Activated CD8-positive, alpha-beta T cell treated with anti-CD3 and anti-CD28 coated beads for 36 hours (primary cell): ENCODE results near the gene TRAK2. TPM values are rescaled to one million over a fixed set of nuclear protein-coding genes. Genes with fewer than 3 reads are reported as not detected.

Experiments used
- ATAC-seq: fragments of 200-7000 bp; cut with Tn5 transposase; one replicate; pipeline ENCODE4 v1.10.0; 2021; ENCODE audit warnings: mild to moderate bottlenecking, moderate library complexity
- CTCF ChIA-PET: fragments of 350-600 bp; sonication (Branson Sonifier 250); formaldehyde crosslinking; loops from one replicate; lab custom pipeline; 2021; ENCODE audit warnings: antibody characterized with exemption; lab: Charles Lee
- POLR2A ChIA-PET: fragments of 350-600 bp; sonication (Branson Sonifier 250); formaldehyde crosslinking; loops from one replicate; lab custom pipeline; 2021; ENCODE audit warnings: antibody characterized with exemption; lab: Charles Lee
- DNase-seq: peaks from one replicate; pipeline ENCODE4 v3.0.0-alpha.2; 2020
- H3K27ac Mint-ChIP-seq: one replicate; pipeline ENCODE4 v1.8.0; 2021; ENCODE audit warnings: mild to moderate bottlenecking, mixed read lengths
- H3K27me3 Mint-ChIP-seq: one replicate; pipeline ENCODE4 v1.8.0; 2021; ENCODE audit warnings: mixed read lengths
- H3K36me3 Mint-ChIP-seq: one replicate; pipeline ENCODE4 v1.8.0; 2021; ENCODE audit warnings: low read depth, mixed read lengths
- H3K4me1 Mint-ChIP-seq: one replicate; pipeline ENCODE4 v1.8.0; 2021; ENCODE audit warnings: low read depth, mixed read lengths
- H3K4me3 Mint-ChIP-seq: one replicate; pipeline ENCODE4 v1.8.0; 2021; ENCODE audit warnings: mild to moderate bottlenecking, moderate library complexity, mixed read lengths
- H3K9me3 Mint-ChIP-seq: one replicate; pipeline ENCODE4 v1.8.0; 2021; ENCODE audit warnings: mixed read lengths
- intact Hi-C: fragments of 100-400 bp; cut with micrococcal nuclease; formaldehyde crosslinking; loops from one replicate; pipeline ENCODE4 v1.10.0; 2022
- total RNA-seq, 2 experiments: library from RNA; stranded (reverse); gene quantifications; one replicate each; pipeline ENCODE4 v1.2.3, GENCODE V29; 2021
- TF ChIP-seq, protein P1 (sequence below): fragments of 200-600 bp; IDR thresholded peaks from one replicate; pipeline ENCODE4 v1.8.0; 2022; ENCODE audit warnings: antibody characterized with exemption, mild to moderate bottlenecking

TRAK2 gene
- total RNA-seq, 2 experiments from 2014 or later, result 19.8 to 22.8 TPM

DNA sequence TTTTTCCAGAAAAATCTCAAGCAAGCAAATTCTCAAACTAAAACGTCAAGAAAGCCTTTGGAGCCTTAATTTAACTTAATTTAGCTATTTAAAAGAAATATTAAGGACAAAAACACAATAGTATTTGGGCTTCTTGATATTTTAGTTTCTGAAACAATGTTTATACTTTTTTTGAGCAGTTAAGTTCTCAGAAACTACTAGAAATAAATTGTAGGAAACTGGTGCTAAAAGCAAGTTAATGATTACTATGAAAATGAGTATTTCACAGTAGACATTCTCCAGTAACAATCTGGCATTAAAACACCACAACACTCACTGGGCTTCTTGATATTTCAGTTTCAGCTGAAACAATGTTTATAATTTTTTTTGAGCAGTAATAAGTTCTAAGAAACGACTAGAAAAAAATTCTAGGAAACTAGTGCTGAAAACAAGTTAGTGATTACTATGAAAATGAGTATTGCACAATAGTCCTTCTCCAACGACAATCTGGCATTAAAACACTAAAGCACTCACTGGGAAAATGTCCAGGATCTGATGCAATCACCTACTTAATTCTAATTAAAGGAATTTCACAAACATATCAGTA lies 45.1 kb downstream of the TRAK2 start:
- DNase-seq (no peak), ATAC-seq (peak; percentile 64)
- Mint-ChIP-seq H3K27ac (peak overlapping the region; percentile 69), H3K4me3 (no peak overlapping the region), H3K27me3 (no peaks in the 10 kb centered on the region), H3K9me3 (no peaks in the 10 kb centered on the region), H3K4me1 (peaks cover 48% of the 10 kb centered on the region), H3K36me3 (peaks cover 13% of the 10 kb centered on the region)
- intact Hi-C loops, result no loop called here
- CTCF ChIA-PET, result interaction anchor here (0.6 to 2.1 kb wide), 2 partner anchors 8 to 42 kb away, joined by 3 to 9 read pairs; no protein-coding TSS in a partner anchor
- POLR2A ChIA-PET, result interaction anchor here (1.3 kb wide), 1 partner anchor 10 kb away, joined by 3 read pairs; no protein-coding TSS in a partner anchor
- TF ChIP-seq, protein P1, sequence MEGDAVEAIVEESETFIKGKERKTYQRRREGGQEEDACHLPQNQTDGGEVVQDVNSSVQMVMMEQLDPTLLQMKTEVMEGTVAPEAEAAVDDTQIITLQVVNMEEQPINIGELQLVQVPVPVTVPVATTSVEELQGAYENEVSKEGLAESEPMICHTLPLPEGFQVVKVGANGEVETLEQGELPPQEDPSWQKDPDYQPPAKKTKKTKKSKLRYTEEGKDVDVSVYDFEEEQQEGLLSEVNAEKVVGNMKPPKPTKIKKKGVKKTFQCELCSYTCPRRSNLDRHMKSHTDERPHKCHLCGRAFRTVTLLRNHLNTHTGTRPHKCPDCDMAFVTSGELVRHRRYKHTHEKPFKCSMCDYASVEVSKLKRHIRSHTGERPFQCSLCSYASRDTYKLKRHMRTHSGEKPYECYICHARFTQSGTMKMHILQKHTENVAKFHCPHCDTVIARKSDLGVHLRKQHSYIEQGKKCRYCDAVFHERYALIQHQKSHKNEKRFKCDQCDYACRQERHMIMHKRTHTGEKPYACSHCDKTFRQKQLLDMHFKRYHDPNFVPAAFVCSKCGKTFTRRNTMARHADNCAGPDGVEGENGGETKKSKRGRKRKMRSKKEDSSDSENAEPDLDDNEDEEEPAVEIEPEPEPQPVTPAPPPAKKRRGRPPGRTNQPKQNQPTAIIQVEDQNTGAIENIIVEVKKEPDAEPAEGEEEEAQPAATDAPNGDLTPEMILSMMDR, result no peak

DNA sequence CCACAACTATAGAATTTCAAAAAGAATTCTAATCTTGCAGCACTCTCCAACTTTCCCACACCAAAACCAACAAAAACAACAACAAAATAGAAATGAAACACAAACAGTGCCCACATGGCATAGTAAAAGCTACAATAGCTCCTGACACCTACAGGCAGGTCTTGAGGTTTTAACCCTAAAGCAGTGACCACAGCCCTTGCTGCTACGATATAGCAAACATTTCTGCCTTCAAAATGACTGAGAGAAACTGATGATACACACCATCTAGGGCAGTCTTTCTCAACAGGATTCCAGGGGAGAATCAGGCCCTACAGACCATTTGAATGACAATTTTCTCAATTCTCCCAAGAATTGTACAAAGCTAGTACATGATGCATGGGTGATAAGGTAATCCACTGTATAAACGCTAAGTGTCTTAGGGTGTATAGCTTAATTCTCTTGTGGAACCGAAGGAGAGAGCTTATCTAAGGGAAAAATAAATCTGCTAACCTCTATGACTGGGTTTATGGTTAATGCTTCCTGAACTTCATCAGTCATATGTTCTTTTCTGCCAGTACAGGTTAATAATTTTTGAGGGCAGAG lies 46.5 kb downstream of the TRAK2 start:
- DNase-seq, result peak; percentile 38
- peak; percentile 67 for ATAC-seq
- no peaks in the 10 kb centered on the region for H3K27me3 Mint-ChIP-seq
- peaks cover 50% of the 10 kb centered on the region for H3K4me1 Mint-ChIP-seq
- H3K36me3 Mint-ChIP-seq, result peaks cover 14% of the 10 kb centered on the region
- no peaks in the 10 kb centered on the region for H3K9me3 Mint-ChIP-seq
- no peak overlapping the region for H3K4me3 Mint-ChIP-seq
- TF ChIP-seq, protein P1, result no peak
- peak overlapping the region; percentile 28 for H3K27ac Mint-ChIP-seq
- intact Hi-C loops, result no loop called here
- POLR2A ChIA-PET, result no interaction called here
- CTCF ChIA-PET, result interaction anchor here (1.5 to 2.1 kb wide), 3 partner anchors 9 to 47 kb away, joined by 3 to 9 read pairs (median 5); partner anchors contain the start of genes STRADB and TRAK2

DNA sequence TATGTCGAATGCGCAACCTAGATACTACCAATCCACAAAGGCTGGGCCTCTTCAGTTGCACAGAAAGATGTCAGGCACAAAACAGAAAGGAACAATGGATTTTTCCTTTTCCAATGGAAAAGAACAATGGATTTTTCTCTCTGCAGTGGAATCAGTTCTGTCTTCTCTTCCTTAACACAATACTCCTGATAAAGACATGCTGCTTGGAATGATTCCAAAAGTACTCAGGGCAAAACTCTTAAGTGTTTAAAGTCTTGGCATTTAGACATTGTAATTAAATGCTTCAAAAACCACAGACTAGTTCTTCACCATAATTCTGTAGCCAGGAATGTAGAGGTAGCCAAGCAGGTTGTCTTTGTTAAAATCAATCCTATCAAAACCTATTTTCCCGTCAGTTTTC lies 47.4 kb downstream of the TRAK2 start:
- Mint-ChIP-seq H3K27me3 (no peaks in the 10 kb centered on the region), H3K36me3 (peaks cover 16% of the 10 kb centered on the region), H3K4me3 (no peak overlapping the region), H3K27ac (no peak overlapping the region), H3K9me3 (no peaks in the 10 kb centered on the region), H3K4me1 (peaks cover 48% of the 10 kb centered on the region)
- CTCF ChIA-PET, result interaction anchor here (1.5 to 1.6 kb wide), 2 partner anchors 10 to 48 kb away, joined by 3 to 5 read pairs; partner anchors contain the start of genes STRADB and TRAK2
- DNase-seq (no peak), ATAC-seq (no peak)
- POLR2A ChIA-PET, result no interaction called here
- intact Hi-C loops, result no loop called here
- TF ChIP-seq, protein P1, result no peak

DNA sequence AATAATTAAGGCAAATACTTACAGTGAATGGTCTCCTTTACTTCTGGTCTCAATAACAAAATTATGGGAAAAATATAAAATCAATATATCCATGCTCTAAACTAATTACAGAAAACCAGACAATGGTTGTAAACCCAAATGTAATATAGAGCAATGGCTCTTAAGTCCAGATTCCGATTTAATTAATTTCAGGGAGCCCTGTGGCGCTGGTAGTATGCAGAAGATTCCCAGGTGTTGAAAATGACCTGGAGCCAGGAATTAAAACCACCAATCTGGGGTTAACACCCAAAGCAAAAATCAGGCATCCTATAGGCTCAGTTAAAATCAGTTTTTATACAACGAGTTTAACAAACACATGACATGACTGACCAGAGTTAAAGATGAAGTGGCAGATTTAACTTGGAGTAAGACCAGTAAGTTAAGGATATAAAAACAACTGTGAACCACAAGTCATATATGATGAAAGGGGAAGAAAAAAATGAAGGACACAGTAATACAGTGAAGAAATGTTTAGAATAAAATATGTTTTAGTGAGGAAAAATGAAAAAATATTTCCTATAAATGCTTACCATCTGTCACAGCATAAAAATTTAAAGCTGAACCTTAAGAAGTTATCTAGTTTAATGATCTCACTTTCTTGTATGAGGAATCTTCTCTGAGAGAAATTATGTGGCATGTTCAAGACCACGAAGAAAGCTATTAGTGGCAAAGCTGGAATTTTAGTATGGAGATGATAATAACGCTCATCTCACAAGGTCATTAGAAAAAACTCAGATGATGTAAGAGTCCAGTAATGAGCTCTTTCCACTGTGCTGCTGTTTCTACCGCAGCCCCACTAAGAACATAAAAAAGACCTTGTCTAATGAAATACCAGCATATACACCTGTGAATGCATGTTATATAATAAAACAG lies 48.4 kb downstream of the TRAK2 start:
- no peaks in the 10 kb centered on the region for H3K27me3 Mint-ChIP-seq
- intact Hi-C loops, result no loop called here
- no peak for ATAC-seq
- ChIA-PET POLR2A (no interaction called here), CTCF (interaction anchor here (0.8 to 1.4 kb wide), 3 partner anchors 12 to 170 kb away, joined by 3 read pairs; no protein-coding TSS in a partner anchor)
- TF ChIP-seq, protein P1, result no peak
- no peaks in the 10 kb centered on the region for H3K9me3 Mint-ChIP-seq
- no peak overlapping the region for H3K4me3 Mint-ChIP-seq
- H3K27ac Mint-ChIP-seq, result no peak overlapping the region
- DNase-seq, result no peak
- H3K4me1 Mint-ChIP-seq, result peaks cover 47% of the 10 kb centered on the region
- peaks cover 16% of the 10 kb centered on the region for H3K36me3 Mint-ChIP-seq
